CD4-positive, alpha-beta T cell (primary cell): Measurements from ENCODE around the gene UBE2L6. TPM values are rescaled to one million over a fixed set of nuclear protein-coding genes. Genes with fewer than 3 reads are reported as not detected.

Experiments
- ATAC-seq: fragments of 200-7000 bp; cut with Tn5 transposase; one replicate; pipeline ENCODE4 v1.10.0; 2022; ENCODE audit warnings: mild to moderate bottlenecking; ENCODE audit not compliant: poor library complexity
- CTCF ChIA-PET: fragments of 350-600 bp; sonication (Branson Sonifier 250); formaldehyde crosslinking; loops from one replicate; lab custom pipeline; 2021; ENCODE audit warnings: antibody characterized with exemption, inconsistent platforms; lab: Charles Lee
- POLR2A ChIA-PET: fragments of 350-600 bp; sonication (Branson Sonifier 250); formaldehyde crosslinking; loops from one replicate; lab custom pipeline; 2021; ENCODE audit warnings: antibody characterized with exemption, inconsistent platforms; lab: Charles Lee
- DNase-seq, 14 experiments: peaks; one replicate each; pipeline ENCODE4 v3.0.0-alpha.2; 2013 to 2020; ENCODE audit warnings: mixed read lengths in 2 of 14
- H3K27ac ChIP-seq, 2 donors: one replicate each; pipeline versions ENCODE4 v1.5.1 to v1.7.0; 2013; ENCODE audit warnings: low read length in 2 of 2, low read depth in 1 of 2, mild to moderate bottlenecking in 1 of 2
- H3K27me3 ChIP-seq, 2 experiments: 1 replicate in 1 of 2; 2 replicates in 1 of 2; pipeline versions ENCODE4 v1.6.1 to v1.7.0; 2013; ENCODE audit warnings: low read length in 2 of 2, control low read depth in 1 of 2, mild to moderate bottlenecking in 1 of 2, moderate library complexity in 1 of 2; ENCODE audit not compliant: insufficient read depth in 2 of 2, control insufficient read depth in 1 of 2
- H3K36me3 ChIP-seq: one replicate; pipeline ENCODE4 v1.6.1; 2013; ENCODE audit warnings: low read length, control low read depth; ENCODE audit not compliant: insufficient read depth
- H3K4me1 ChIP-seq: one replicate; pipeline ENCODE4 v1.6.1; 2013; ENCODE audit warnings: low read length, control low read depth; ENCODE audit not compliant: insufficient read depth
- H3K4me3 ChIP-seq: one replicate; pipeline ENCODE4 v1.5.1; 2013; ENCODE audit warnings: mild to moderate bottlenecking, low read length, moderate library complexity
- H3K9me3 ChIP-seq, 2 experiments: 1 replicate in 1 of 2; 2 replicates in 1 of 2; pipeline versions ENCODE4 v1.6.1 to v1.7.0; 2013; ENCODE audit warnings: low read length in 2 of 2, mild to moderate bottlenecking in 2 of 2, control low read depth in 1 of 2, moderate library complexity in 1 of 2; ENCODE audit not compliant: control insufficient read depth in 1 of 2, insufficient read depth in 1 of 2
- H3K27ac Mint-ChIP-seq: one replicate; pipeline ENCODE4 v1.8.0; 2020; ENCODE audit warnings: mixed read lengths
- H3K27me3 Mint-ChIP-seq: one replicate; pipeline ENCODE4 v1.8.0; 2021; ENCODE audit warnings: mixed read lengths
- H3K36me3 Mint-ChIP-seq: one replicate; pipeline ENCODE4 v1.8.0; 2021; ENCODE audit warnings: low read depth, mixed read lengths
- H3K4me1 Mint-ChIP-seq: one replicate; pipeline ENCODE4 v1.8.0; 2021; ENCODE audit warnings: low read depth, mixed read lengths
- H3K4me3 Mint-ChIP-seq: one replicate; pipeline ENCODE4 v1.8.0; 2020; ENCODE audit warnings: mild to moderate bottlenecking, mixed read lengths
- H3K9me3 Mint-ChIP-seq: one replicate; pipeline ENCODE4 v1.8.0; 2020; ENCODE audit warnings: mixed read lengths
- CTCF ChIP-seq: fragments of 200-600 bp; IDR thresholded peaks from one replicate; pipeline ENCODE4 v1.8.0; 2022; ENCODE audit warnings: antibody characterized with exemption, mild to moderate bottlenecking
- intact Hi-C, 2 experiments: fragments of 100-400 bp; cut with DNase I in 1 of 2; cut with micrococcal nuclease in 1 of 2; formaldehyde crosslinking; loops; one replicate each; pipeline versions ENCODE4 v1.15.1 to v1.9.0; 2023 to 2025; cut with DNase I, micrococcal nuclease
- total RNA-seq, 174 experiments: library from RNA in 2 of 174; stranded (reverse) in 2 of 174; gene quantifications; one replicate each; pipeline ENCODE4 v1.2.3 and lab custom pipeline; 2021 to 2026

Gene UBE2L6
- total RNA-seq, 2 experiments from 2014 or later: 35.0 to 36.2 TPM

GRCh38 chr11:57546869-57547475 is 20.5 kb downstream of the UBE2L6 start:
- no peaks in the 10 kb centered on the region for H3K27me3 ChIP-seq
- POLR2A ChIA-PET: no interaction called here
- Mint-ChIP-seq H3K27ac (no peak overlapping the region), H3K27me3 (no peaks in the 10 kb centered on the region), H3K36me3 (peaks cover 45% of the 10 kb centered on the region), H3K4me1 (no peaks in the 10 kb centered on the region), H3K4me3 (no peak overlapping the region), H3K9me3 (no peaks in the 10 kb centered on the region)
- intact Hi-C loops: no loop called here
- H3K4me1 ChIP-seq: no peaks in the 10 kb centered on the region
- ATAC-seq (no peak), DNase-seq (no peak)
- H3K9me3 ChIP-seq: no peaks in the 10 kb centered on the region
- CTCF ChIA-PET: interaction anchor here (0.7 kb wide), 1 partner anchor 20 kb away, joined by 3 read pairs; no protein-coding TSS in a partner anchor
- H3K36me3 ChIP-seq: peaks cover 41% of the 10 kb centered on the region
- no peak overlapping the region for H3K4me3 ChIP-seq
- TF ChIP-seq CTCF: no peak
- peak overlapping the region in 1 of 2 donors; percentile 1 for H3K27ac ChIP-seq

GRCh38 chr11:57546451-57546850 is 21.0 kb downstream of the UBE2L6 start:
- peaks cover 40% of the 10 kb centered on the region for H3K36me3 Mint-ChIP-seq
- H3K27me3 Mint-ChIP-seq: no peaks in the 10 kb centered on the region
- POLR2A ChIA-PET: no interaction called here
- intact Hi-C loops: no loop called here
- Histone ChIP-seq H3K9me3 (no peaks in the 10 kb centered on the region), H3K36me3 (peaks cover 36% of the 10 kb centered on the region), H3K4me3 (no peak overlapping the region), H3K4me1 (no peaks in the 10 kb centered on the region), H3K27ac (no peak overlapping the region), H3K27me3 (no peaks in the 10 kb centered on the region)
- no peak overlapping the region for H3K27ac Mint-ChIP-seq
- ATAC-seq (no peak), DNase-seq (no peak)
- no peak for TF ChIP-seq CTCF
- no peaks in the 10 kb centered on the region for H3K4me1 Mint-ChIP-seq
- no peaks in the 10 kb centered on the region for H3K9me3 Mint-ChIP-seq
- CTCF ChIA-PET: interaction anchor here (0.7 kb wide), 1 partner anchor 19 kb away, joined by 3 read pairs; no protein-coding TSS in a partner anchor
- no peak overlapping the region for H3K4me3 Mint-ChIP-seq

GRCh38 chr11:57545883-57546282 is 21.6 kb downstream of the UBE2L6 start:
- CTCF ChIA-PET: no interaction called here
- Histone ChIP-seq H3K9me3 (no peaks in the 10 kb centered on the region), H3K4me1 (no peaks in the 10 kb centered on the region), H3K36me3 (peaks cover 30% of the 10 kb centered on the region), H3K27me3 (no peaks in the 10 kb centered on the region), H3K27ac (no peak overlapping the region), H3K4me3 (no peak overlapping the region)
- Mint-ChIP-seq H3K4me1 (no peaks in the 10 kb centered on the region), H3K9me3 (no peaks in the 10 kb centered on the region), H3K27ac (no peak overlapping the region), H3K4me3 (no peak overlapping the region), H3K27me3 (no peaks in the 10 kb centered on the region), H3K36me3 (peaks cover 36% of the 10 kb centered on the region)
- intact Hi-C loops: no loop called here
- TF ChIP-seq CTCF: no peak
- POLR2A ChIA-PET: no interaction called here
- DNase-seq (no peak), ATAC-seq (no peak)
